Gastrocnemius medialis (tissue), 4 donors: ENCODE data around the gene SOX15. TPM values are rescaled to one million over a fixed set of nuclear protein-coding genes. Genes with fewer than 3 reads are reported as not detected.
A peak's percentile ranks its signal among the peaks of the same experiment; 100 is the strongest.
"Not testable (repeated sequence)": the region's sequence is repeated elsewhere in the genome, so short reads cannot be mapped to it uniquely, and the experiment has no call there.

Experiments used
- ATAC-seq, 2 donors: fragments of 150-250 bp; one replicate each; pipeline ENCODE4 v1.9.1; 2016
- DNase-seq, 2 donors: peaks; one replicate each; pipeline ENCODE4 v3.0.0-alpha.2; 2019
- H3K27ac ChIP-seq, 4 donors: fragments of 200-600 bp; sonication (generic); 1 replicate in 1 of 4; 2 replicates in 3 of 4; pipeline ENCODE4 v1.5.1; 2016 to 2018; ENCODE audit warnings: mild to moderate bottlenecking in 2 of 4, moderate library complexity in 1 of 4
- H3K27me3 ChIP-seq, 3 donors: fragments of 200-600 bp; sonication (generic) in 2 of 3; 1 replicate in 1 of 3; 2 replicates in 2 of 3; pipeline versions ENCODE4 v1.5.1 to v1.6.0; 2016 to 2019; ENCODE audit warnings: mild to moderate bottlenecking in 1 of 3, moderate library complexity in 1 of 3
- H3K36me3 ChIP-seq, 2 donors: fragments of 200-600 bp; sonication (generic) in 1 of 2; one replicate each; pipeline ENCODE4 v1.5.1; 2017 to 2018
- H3K4me1 ChIP-seq, 2 donors: fragments of 200-600 bp; sonication (generic) in 1 of 2; one replicate each; pipeline ENCODE4 v1.5.1; 2016 to 2017; ENCODE audit warnings: mild to moderate bottlenecking in 2 of 2
- H3K4me3 ChIP-seq, 4 donors: fragments of 200-600 bp; sonication (generic) in 3 of 4; 1 replicate in 1 of 4; 2 replicates in 3 of 4; pipeline ENCODE4 v1.5.1; 2016 to 2019; ENCODE audit warnings: mild to moderate bottlenecking in 2 of 4
- H3K9me3 ChIP-seq, 3 donors: fragments of 200-600 bp; sonication (generic) in 2 of 3; 1 replicate in 1 of 3; 2 replicates in 2 of 3; pipeline ENCODE4 v1.5.1; 2016 to 2019
- POLR2A ChIP-seq, 2 donors: fragments of 450-650 bp; IDR thresholded peaks; one replicate each; pipeline ENCODE4 v1.6.1; 2017; ENCODE audit warnings: antibody characterized with exemption in 2 of 2, mild to moderate bottlenecking in 2 of 2, moderate library complexity in 2 of 2
- in situ Hi-C, 4 donors: fragments of 200-750 bp; cut with MboI; loops; one replicate each; pipeline versions ENCODE4 v1.15.0 to v1.8.0; 2017; ENCODE audit warnings: low sequenced_read_pairs in 4 of 4
- intact Hi-C: fragments of 100-400 bp; cut with DNase I; formaldehyde crosslinking; loops from one replicate; pipeline ENCODE4 v1.15.1; 2023; ENCODE audit warnings: low total_unique reads
- total RNA-seq, 4 donors: library from RNA; depleted of rRNA; stranded (reverse); fragments of >200 nt; gene quantifications; one replicate each; pipeline versions ENCODE4 v1.1.0 to v1.2.3, GENCODE V29; 2016
- TF ChIP-seq, protein P1 (sequence below), 5 experiments: fragments of 450-650 bp in 3 of 5; fragments of 200-600 bp in 2 of 5; sonication (generic) in 2 of 5; IDR thresholded peaks in 4 of 5; conservative IDR thresholded peaks in 1 of 5; 1 replicate in 4 of 5; 2 replicates in 1 of 5; pipeline ENCODE4 v1.5.1; 2016 to 2019; ENCODE audit warnings: antibody characterized with exemption in 5 of 5, mild to moderate bottlenecking in 3 of 5, moderate library complexity in 3 of 5

The SOX15 gene
- total RNA-seq, 4 donors from 2014 or later, result 0.66 to 1.3 (median 1.1) TPM; not detected in 1

DNA sequence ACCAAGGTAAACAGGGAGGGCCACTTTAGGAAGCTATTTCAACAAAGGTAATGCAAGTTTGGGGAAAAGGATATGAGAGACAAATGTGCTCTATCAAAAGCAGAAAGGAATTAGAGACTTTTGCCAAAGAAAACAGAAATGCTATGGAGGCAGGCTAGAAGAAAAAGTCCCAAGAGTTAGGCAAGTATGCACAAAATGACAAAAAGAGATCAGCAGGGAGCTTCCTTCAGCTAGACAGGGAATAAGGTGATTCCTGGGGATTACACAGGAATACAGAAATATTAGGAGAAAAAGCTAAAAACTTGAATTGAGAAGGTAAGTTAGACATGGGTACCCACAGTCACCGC, 22.4 kb upstream of the SOX15 start:
- in situ Hi-C loops (no loop called here), intact Hi-C loops (no loop called here)
- H3K27me3 ChIP-seq, result no peaks in the 10 kb centered on the region
- TF ChIP-seq, protein P1, sequence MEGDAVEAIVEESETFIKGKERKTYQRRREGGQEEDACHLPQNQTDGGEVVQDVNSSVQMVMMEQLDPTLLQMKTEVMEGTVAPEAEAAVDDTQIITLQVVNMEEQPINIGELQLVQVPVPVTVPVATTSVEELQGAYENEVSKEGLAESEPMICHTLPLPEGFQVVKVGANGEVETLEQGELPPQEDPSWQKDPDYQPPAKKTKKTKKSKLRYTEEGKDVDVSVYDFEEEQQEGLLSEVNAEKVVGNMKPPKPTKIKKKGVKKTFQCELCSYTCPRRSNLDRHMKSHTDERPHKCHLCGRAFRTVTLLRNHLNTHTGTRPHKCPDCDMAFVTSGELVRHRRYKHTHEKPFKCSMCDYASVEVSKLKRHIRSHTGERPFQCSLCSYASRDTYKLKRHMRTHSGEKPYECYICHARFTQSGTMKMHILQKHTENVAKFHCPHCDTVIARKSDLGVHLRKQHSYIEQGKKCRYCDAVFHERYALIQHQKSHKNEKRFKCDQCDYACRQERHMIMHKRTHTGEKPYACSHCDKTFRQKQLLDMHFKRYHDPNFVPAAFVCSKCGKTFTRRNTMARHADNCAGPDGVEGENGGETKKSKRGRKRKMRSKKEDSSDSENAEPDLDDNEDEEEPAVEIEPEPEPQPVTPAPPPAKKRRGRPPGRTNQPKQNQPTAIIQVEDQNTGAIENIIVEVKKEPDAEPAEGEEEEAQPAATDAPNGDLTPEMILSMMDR (IDR thresholded peaks at IDR 0.05 in 4 of 5, conservative IDR thresholded peaks at IDR 0.05 in 1 of 5), result no peak
- TF ChIP-seq POLR2A (IDR thresholded peaks at IDR 0.05), result no peak
- peaks cover 0 to 7% of the 10 kb centered on the region in 2 donors for H3K36me3 ChIP-seq
- H3K9me3 ChIP-seq, result no peaks in the 10 kb centered on the region
- no peak overlapping the region for H3K4me3 ChIP-seq
- H3K27ac ChIP-seq, result peak overlapping the region; percentile 88 to 98 (median 91)
- peaks cover 48% of the 10 kb centered on the region in 2 donors for H3K4me1 ChIP-seq
- DNase-seq, result no peak
- no peak for ATAC-seq

DNA sequence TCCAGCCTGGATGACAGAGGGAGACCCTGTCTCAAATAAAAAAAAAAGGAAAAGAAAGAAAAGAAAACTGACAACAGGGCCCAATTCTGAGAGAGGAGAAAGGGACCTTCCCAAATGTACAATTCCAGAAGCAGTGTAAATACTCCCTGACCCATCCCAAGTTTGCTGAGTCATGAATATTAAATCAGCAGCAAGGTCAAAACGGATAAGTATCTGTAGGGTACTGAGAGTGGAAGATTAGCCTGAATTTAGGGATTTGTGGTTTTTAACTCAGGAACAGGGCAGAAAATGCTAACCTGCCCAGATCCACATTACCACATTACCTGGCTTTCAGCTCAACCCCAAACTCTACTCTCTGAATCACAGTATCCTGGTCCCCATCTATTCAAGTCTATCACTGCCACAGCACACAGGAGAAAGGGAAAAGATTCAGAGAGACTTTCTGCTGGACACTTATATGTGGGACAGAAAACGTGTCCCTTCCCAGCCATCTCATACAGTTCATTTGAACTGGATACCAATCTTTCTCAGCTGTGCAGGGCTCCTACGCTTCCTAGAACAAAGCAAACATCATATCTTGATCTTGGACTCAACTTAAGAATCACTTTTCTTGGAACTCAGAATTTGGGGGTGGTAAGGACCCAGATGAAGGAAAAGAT, 21.9 kb upstream of the SOX15 start:
- TF ChIP-seq, protein P1 (IDR thresholded peaks at IDR 0.05 in 4 of 5, conservative IDR thresholded peaks at IDR 0.05 in 1 of 5), result no peak
- TF ChIP-seq POLR2A (IDR thresholded peaks at IDR 0.05), result no peak
- Histone ChIP-seq H3K4me3 (no peak overlapping the region), H3K27ac (peak overlapping the region; percentile 88 to 98 (median 91)), H3K36me3 (peaks cover 0 to 7% of the 10 kb centered on the region in 2 donors), H3K27me3 (no peaks in the 10 kb centered on the region), H3K4me1 (peaks cover 52 to 53% of the 10 kb centered on the region in 2 donors), H3K9me3 (no peaks in the 10 kb centered on the region)
- DNase-seq, result no peak
- ATAC-seq, result no peak
- in situ Hi-C loops (no loop called here), intact Hi-C loops (no loop called here)

DNA sequence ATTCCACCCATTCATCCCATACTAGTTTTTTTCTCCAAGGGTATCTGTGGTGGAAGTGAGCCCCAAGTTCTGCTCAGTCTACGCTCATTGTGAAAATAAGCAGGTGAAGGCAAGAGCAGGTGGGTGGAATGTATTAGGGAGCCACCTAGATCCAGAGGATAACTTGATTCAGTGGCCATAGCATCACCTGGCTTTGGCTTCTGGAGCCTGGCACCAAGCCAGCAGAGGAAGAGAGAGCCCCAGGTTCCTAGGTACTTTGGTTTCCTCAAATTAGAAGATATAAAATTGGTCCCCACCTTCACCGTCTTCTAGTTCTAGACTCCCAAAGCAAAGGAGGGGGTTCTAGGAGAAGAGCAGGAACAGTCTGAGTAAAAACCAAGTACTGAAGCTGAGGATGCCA, 20.7 kb upstream of the SOX15 start:
- ATAC-seq, result no peak
- H3K4me1 ChIP-seq, result peaks cover 63 to 65% of the 10 kb centered on the region in 2 donors
- no peaks in the 10 kb centered on the region for H3K27me3 ChIP-seq
- H3K9me3 ChIP-seq, result no peaks in the 10 kb centered on the region
- H3K27ac ChIP-seq, result peak overlapping the region; percentile 88 to 98 (median 91)
- H3K4me3 ChIP-seq, result no peak overlapping the region
- H3K36me3 ChIP-seq, result peaks cover 0 to 8% of the 10 kb centered on the region in 2 donors
- in situ Hi-C loops, result no loop called here
- intact Hi-C loops, result no loop called here
- DNase-seq, result no peak
- TF ChIP-seq, protein P1 (IDR thresholded peaks at IDR 0.05 in 4 of 5, conservative IDR thresholded peaks at IDR 0.05 in 1 of 5), result no peak
- no peak for TF ChIP-seq POLR2A (IDR thresholded peaks at IDR 0.05)

DNA sequence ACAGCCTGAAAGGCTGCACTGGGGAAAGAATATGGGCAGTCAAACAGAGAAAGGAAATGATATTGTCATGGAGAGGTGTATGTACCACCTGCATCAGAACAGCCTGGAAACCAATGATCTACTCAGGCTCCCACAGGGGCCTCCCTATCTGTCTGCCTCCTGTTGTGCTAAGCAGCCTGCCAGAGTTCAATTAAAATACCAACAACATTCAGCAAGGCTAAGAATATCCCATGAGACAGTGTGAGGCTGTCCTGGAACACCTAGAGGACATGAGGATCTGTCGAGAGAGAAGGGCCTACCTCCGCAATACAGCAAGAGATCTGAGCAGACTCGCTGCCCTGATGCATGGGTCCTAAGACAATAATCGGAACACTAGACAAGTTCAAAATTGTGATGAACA, 16.4 kb upstream of the SOX15 start:
- Histone ChIP-seq H3K4me3 (no peak overlapping the region), H3K36me3 (peaks cover 0 to 51% of the 10 kb centered on the region in 2 donors), H3K27ac (peak overlapping the region; percentile 71 to 91 (median 76)), H3K9me3 (no peaks in the 10 kb centered on the region), H3K4me1 (peaks cover 36 to 40% of the 10 kb centered on the region in 2 donors), H3K27me3 (no peaks in the 10 kb centered on the region)
- intact Hi-C loops, result no loop called here
- ATAC-seq, result peak; percentile 98 to 99
- TF ChIP-seq POLR2A (IDR thresholded peaks at IDR 0.05), result no peak
- TF ChIP-seq, protein P1 (IDR thresholded peaks at IDR 0.05 in 4 of 5, conservative IDR thresholded peaks at IDR 0.05 in 1 of 5), result no peak
- in situ Hi-C loops, result no loop called here
- DNase-seq, result peak in 1 of 2 donors; percentile 57

DNA sequence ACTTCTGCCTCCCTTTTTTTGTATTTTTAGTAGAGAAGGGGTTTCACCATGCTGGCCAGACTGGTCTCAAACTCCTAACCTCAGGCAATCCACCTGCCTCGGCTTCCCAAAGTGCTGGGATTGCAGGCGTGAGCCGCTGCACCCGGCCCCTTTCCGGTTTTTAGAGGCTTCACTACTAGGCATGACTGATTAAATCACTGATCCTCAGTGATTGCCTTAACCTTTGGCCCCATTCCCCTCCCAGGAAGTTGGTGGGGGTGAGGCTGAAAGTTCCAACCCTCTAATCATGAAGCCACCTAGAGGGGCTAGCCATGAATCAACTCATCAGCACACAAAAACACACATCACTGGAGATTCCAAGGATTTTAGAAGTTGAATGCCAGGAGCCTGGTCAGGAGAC, 7.7 kb upstream of the SOX15 start:
- in situ Hi-C loops, result loop anchor here in 1 of 4 donors (5.0 kb wide), 1 partner anchor 95 kb away; no protein-coding TSS in a partner anchor

More for the DNA sequence above, 7.7 kb upstream of the SOX15 start:
- H3K9me3 ChIP-seq, DNase-seq, intact Hi-C loops, H3K27me3 ChIP-seq, H3K4me3 ChIP-seq, ATAC-seq, H3K27ac ChIP-seq, H3K4me1 ChIP-seq: not testable (repeated sequence)
- peaks cover 0 to 96% of the 10 kb centered on the region in 2 donors for H3K36me3 ChIP-seq
